Peyer's patch (tissue), 4 donors: ENCODE measurements around the gene C11orf16.

ENCODE experiments used
- CTCF ChIP-seq, 6 experiments: fragments of 450-650 bp in 4 of 6; fragments of 200-600 bp in 2 of 6; sonication (generic) in 1 of 6; IDR thresholded peaks; one replicate each; pipeline ENCODE4 v1.5.1; 2017 to 2019; ENCODE audit warnings: antibody characterized with exemption in 6 of 6, mild to moderate bottlenecking in 3 of 6, moderate library complexity in 1 of 6
- POLR2A ChIP-seq, 2 donors: fragments of 450-650 bp; IDR thresholded peaks; one replicate each; pipeline ENCODE4 v1.5.1; 2017; ENCODE audit warnings: antibody characterized with exemption in 2 of 2, mild to moderate bottlenecking in 2 of 2, moderate library complexity in 2 of 2

- TF ChIP-seq POLR2A (IDR thresholded peaks at IDR 0.05) (no peak), CTCF (IDR thresholded peaks at IDR 0.05) (no peak)
Measured at GRCh38 chr11:8971924-8972316, 39.2 kb upstream of the C11orf16 start.
